HCT116 (cell line): ENCODE results near the gene LCN10. TPM values are rescaled to one million over a fixed set of nuclear protein-coding genes. Genes with fewer than 3 reads are reported as not detected.
"Not testable (repeated sequence)": the region's sequence is repeated elsewhere in the genome, so short reads cannot be mapped to it uniquely, and the experiment has no call there.

Experiments used
- ATAC-seq: fragments of 200-7000 bp; cut with Tn5 transposase; 2 replicates; pipeline ENCODE4 v1.9.1; 2020; ENCODE audit warnings: mild to moderate bottlenecking, moderate library complexity
- BruUV-seq: library from RNA; stranded (reverse); fragments of 400-500 nt; replicated peaks from 2 replicates; lab custom pipeline; 2021; lab: Mats Ljungman, UMichigan
- CTCF ChIA-PET: fragments of 300-600 bp; sonication (Branson Sonifier 250); formaldehyde crosslinking; loops from one replicate; lab custom pipeline; 2021; ENCODE audit warnings: antibody characterized with exemption; lab: Charles Lee
- POLR2A ChIA-PET: fragments of 300-600, 350-600 bp; sonication (Branson Sonifier 250); formaldehyde crosslinking; loops from one replicate; lab custom pipeline; 2021; ENCODE audit warnings: antibody characterized with exemption; lab: Charles Lee
- RAD21 ChIA-PET, 2 experiments: fragments of 300-600 bp; sonication (Branson Sonifier 250); formaldehyde crosslinking; loops; one replicate each; lab custom pipeline; 2023; ENCODE audit warnings: low total read pairs in 2 of 2; ENCODE audit not compliant: uncharacterized antibody in 2 of 2, unreplicated experiment in 2 of 2, low non-redundant PET in 1 of 2; lab: Charles Lee
- DNase-seq: peaks from one replicate; pipeline ENCODE4 v3.0.0-alpha.2; 2010; ENCODE audit warnings: low read depth, low spot score
- H2AFZ ChIP-seq: fragments of 200-600 bp; shearing (Covaris generic), sonication (generic); 2 replicates; pipeline ENCODE4 v1.6.1; 2017; ENCODE audit warnings: low read depth, mixed run types, mixed read lengths, antibody characterized with exemption, low read length; ENCODE audit not compliant: poor library complexity, severe bottlenecking
- H3K27ac ChIP-seq: 2 replicates; pipeline ENCODE4 v1.5.1; 2012; ENCODE audit warnings: low read depth, low read length
- H3K27me3 ChIP-seq: fragments of 200-600 bp; sonication (generic); 2 replicates; pipeline ENCODE4 v1.6.1; 2016; ENCODE audit warnings: mixed run types, low read length, mixed read lengths; ENCODE audit not compliant: insufficient read depth
- H3K36me3 ChIP-seq, 2 experiments: fragments of 200-500 bp in 1 of 2; fragments of 200-600 bp in 1 of 2; sonication (Bioruptor generic) in 1 of 2; sonication (generic) in 1 of 2; 2 replicates each; pipeline versions ENCODE4 v1.5.1 to v1.6.1; 2014 to 2016; ENCODE audit warnings: low read length in 2 of 2, inconsistent platforms in 1 of 2, mixed read lengths in 1 of 2, mixed run types in 1 of 2; ENCODE audit not compliant: insufficient read depth in 2 of 2, control insufficient read depth in 1 of 2
- H3K4me1 ChIP-seq, 2 experiments: fragments of 200-600 bp in 1 of 2; sonication (generic) in 1 of 2; 2 replicates each; pipeline versions ENCODE4 v1.5.1 to v1.6.1; 2012 to 2017; ENCODE audit warnings: low read length in 2 of 2, inconsistent platforms in 1 of 2, mild to moderate bottlenecking in 1 of 2, mixed read lengths in 1 of 2, mixed run types in 1 of 2, moderate library complexity in 1 of 2; ENCODE audit not compliant: insufficient read depth in 2 of 2, control insufficient read depth in 1 of 2
- H3K4me2 ChIP-seq: fragments of 200-600 bp; sonication (generic); 2 replicates; pipeline ENCODE4 v1.6.1; 2017; ENCODE audit warnings: mixed run types, low read length, mixed read lengths
- H3K4me3 ChIP-seq, 2 experiments: fragments of 200-600 bp in 1 of 2; sonication (generic) in 1 of 2; replicated peaks in 1 of 2; 2 replicates each; pipeline ENCODE4 v1.5.1; 2011 to 2016; ENCODE audit warnings: low read length in 2 of 2, control low read depth in 1 of 2, low read depth in 1 of 2, mild to moderate bottlenecking in 1 of 2, mixed read lengths in 1 of 2, mixed run types in 1 of 2
- H3K79me2 ChIP-seq: fragments of 200-600 bp; sonication (generic); 2 replicates; pipeline ENCODE4 v1.6.1; 2017; ENCODE audit warnings: mild to moderate bottlenecking, mixed run types, low read length, moderate library complexity, mixed read lengths; ENCODE audit not compliant: insufficient read depth
- H3K9ac ChIP-seq: fragments of 200-600 bp; sonication (generic); 2 replicates; pipeline ENCODE4 v1.6.1; 2016; ENCODE audit warnings: low read length, mixed read lengths
- H3K9me2 ChIP-seq: fragments of 200-600 bp; sonication (generic), shearing (Covaris generic); 2 replicates; pipeline ENCODE4 v1.6.1; 2017; ENCODE audit warnings: mixed run types, mild to moderate bottlenecking, moderate library complexity; ENCODE audit not compliant: insufficient read depth
- H3K9me3 ChIP-seq, 2 experiments: fragments of 200-500 bp in 1 of 2; fragments of 200-600 bp in 1 of 2; sonication (Bioruptor generic) in 1 of 2; sonication (generic) in 1 of 2; 2 replicates each; pipeline ENCODE4 v1.6.1; 2014 to 2017; ENCODE audit warnings: low read length in 2 of 2, mixed read lengths in 2 of 2, inconsistent platforms in 1 of 2, low read depth in 1 of 2, mild to moderate bottlenecking in 1 of 2, mixed run types in 1 of 2, moderate library complexity in 1 of 2; ENCODE audit not compliant: control insufficient read depth in 1 of 2, insufficient read depth in 1 of 2
- H4K20me1 ChIP-seq: fragments of 200-600 bp; sonication (generic), shearing (Covaris generic); 2 replicates; pipeline ENCODE4 v1.6.1; 2017; ENCODE audit warnings: mixed run types, mild to moderate bottlenecking, moderate library complexity; ENCODE audit not compliant: insufficient read depth
- CTCF ChIP-seq, 3 experiments: fragments of 200-600 bp in 1 of 3; sonication (generic) in 1 of 3; IDR thresholded peaks in 2 of 3; conservative IDR thresholded peaks in 1 of 3; 2 replicates each; pipeline ENCODE4 v1.5.1; 2012 to 2017; ENCODE audit warnings: low read depth in 2 of 3, low read length in 2 of 3, antibody characterized with exemption in 1 of 3, borderline replicate concordance in 1 of 3, control low read depth in 1 of 3, mild to moderate bottlenecking in 1 of 3, mixed read lengths in 1 of 3, mixed run types in 1 of 3, moderate library complexity in 1 of 3; ENCODE audit not compliant: insufficient read depth in 1 of 3
- POLR2A ChIP-seq: IDR thresholded peaks from 2 replicates; pipeline ENCODE4 v1.7.0; 2011; ENCODE audit warnings: borderline replicate concordance; ENCODE audit not compliant: insufficient read depth, insufficient read length; ENCODE audit errors: extremely low read depth
- intact Hi-C: fragments of 100-400 bp; cut with micrococcal nuclease; formaldehyde crosslinking; loops from 2 replicates; pipeline ENCODE4 v1.10.0; 2022
- total RNA-seq: library from RNA; stranded (reverse); gene quantifications from one replicate; pipeline ENCODE4 v1.2.1, GENCODE V29; 2021; ENCODE audit not compliant: unreplicated experiment

LCN10 gene
- total RNA-seq, 1 experiment from 2014 or later: not detected

- no peaks in the 10 kb centered on the region for H3K9me3 ChIP-seq
- no peak for TF ChIP-seq POLR2A
- peak in 2 of 3 experiments; percentile 63 to 85; a peak in 4 of 6 replicates for TF ChIP-seq CTCF (IDR thresholded peaks at IDR 0.05 in 2 of 3, conservative IDR thresholded peaks at IDR 0.05 in 1 of 3; ENCODE audit: borderline replicate concordance in 1 of 3, insufficient read depth in 1 of 3, low read depth in 2 of 3, low read length in 2 of 3)
- no peaks in the 10 kb centered on the region for H4K20me1 ChIP-seq
- ATAC-seq (no peak), DNase-seq (no peak)
- no peak overlapping the region for H3K9ac ChIP-seq
- intact Hi-C loops: loop anchor here (1.0 to 10.0 kb wide), 4 partner anchors 154 to 437 kb away; partner anchors contain the start of genes CYSRT1, FBXW5, NPDC1 and RNF208
- H3K36me3 ChIP-seq: no peaks in the 10 kb centered on the region; a peak in 1 of 4 replicates
- no peaks in the 10 kb centered on the region for H3K9me2 ChIP-seq
- peak overlapping the region; percentile 98 for H2AFZ ChIP-seq
- ChIA-PET POLR2A (no interaction called here), CTCF (interaction anchor here (1.7 to 2.0 kb wide), 2 partner anchors 247 to 259 kb away, joined by 4 to 11 read pairs; no protein-coding TSS in a partner anchor), RAD21 (no interaction called here)
- peaks cover 10% of the 10 kb centered on the region; the same call in 1 of the 2 replicates for H3K79me2 ChIP-seq
- BruUV-seq: no TSS peak
- no peak overlapping the region for H3K27ac ChIP-seq
- peaks cover 16 to 40% of the 10 kb centered on the region in 2 experiments; a peak in 3 of 4 replicates for H3K4me1 ChIP-seq
- H3K27me3 ChIP-seq: no peaks in the 10 kb centered on the region
- H3K4me2 ChIP-seq: peak overlapping the region; percentile 69
- H3K4me3 ChIP-seq: peak overlapping the region in 1 of 2 experiments; percentile 27; a peak in 3 of 4 replicates
These were observed 45.1 kb upstream of the LCN10 start for GRCh38 chr9:136787690-136788400.

DNA sequence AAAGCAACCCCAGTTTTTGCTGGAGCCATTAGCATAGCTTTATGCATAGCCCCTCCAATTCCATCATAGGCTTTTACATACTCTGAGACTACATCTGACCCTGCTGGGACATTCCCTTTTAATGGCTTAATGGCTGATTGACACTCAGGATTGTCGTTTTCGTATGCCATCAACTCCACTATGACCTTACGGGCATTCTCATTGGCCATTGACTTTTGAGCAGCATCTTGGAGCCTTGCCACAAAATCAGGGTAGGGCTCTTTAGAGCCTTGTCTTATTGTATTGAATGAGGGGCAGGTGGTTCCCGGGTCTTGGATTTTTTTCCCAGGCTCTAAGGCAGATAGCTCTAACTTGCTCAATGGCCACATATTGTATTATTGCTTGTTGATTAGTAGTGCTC lies 44.2 kb upstream of the LCN10 start:
- H3K79me2 ChIP-seq, H4K20me1 ChIP-seq, H3K9me2 ChIP-seq, DNase-seq, POLR2A ChIA-PET, H3K9me3 ChIP-seq, BruUV-seq, H3K27me3 ChIP-seq, H3K4me3 ChIP-seq, ATAC-seq, H3K36me3 ChIP-seq, H3K27ac ChIP-seq, H3K9ac ChIP-seq: not testable (repeated sequence)
- Histone ChIP-seq H2AFZ (peak overlapping the region; percentile 98), H3K4me2 (peak overlapping the region; percentile 69; the same call in 1 of the 2 replicates), H3K4me1 (peaks cover 10 to 32% of the 10 kb centered on the region in 2 experiments; a peak in 3 of 4 replicates)
- RAD21 ChIA-PET: interaction anchor here in 1 of 2 experiments (0.6 kb wide), 1 partner anchor 13 kb away, joined by 3 read pairs; no protein-coding TSS in a partner anchor
- CTCF ChIA-PET: interaction anchor here (1.4 to 2.0 kb wide), 2 partner anchors 248 to 260 kb away, joined by 4 read pairs; no protein-coding TSS in a partner anchor
- intact Hi-C loops: loop anchor here (1.0 to 10.0 kb wide), 4 partner anchors 155 to 438 kb away; partner anchors contain the start of genes CYSRT1, FBXW5, NPDC1 and RNF208
